GM18526 (cell line): Measurements from ENCODE around the gene EMSY.

Experiments
- POLR2A ChIP-seq: IDR thresholded peaks from 3 replicates; pipeline ENCODE4 v1.6.1; 2011; ENCODE audit not compliant: insufficient read length; ENCODE audit errors: extremely low read depth

Gene EMSY, protein sequence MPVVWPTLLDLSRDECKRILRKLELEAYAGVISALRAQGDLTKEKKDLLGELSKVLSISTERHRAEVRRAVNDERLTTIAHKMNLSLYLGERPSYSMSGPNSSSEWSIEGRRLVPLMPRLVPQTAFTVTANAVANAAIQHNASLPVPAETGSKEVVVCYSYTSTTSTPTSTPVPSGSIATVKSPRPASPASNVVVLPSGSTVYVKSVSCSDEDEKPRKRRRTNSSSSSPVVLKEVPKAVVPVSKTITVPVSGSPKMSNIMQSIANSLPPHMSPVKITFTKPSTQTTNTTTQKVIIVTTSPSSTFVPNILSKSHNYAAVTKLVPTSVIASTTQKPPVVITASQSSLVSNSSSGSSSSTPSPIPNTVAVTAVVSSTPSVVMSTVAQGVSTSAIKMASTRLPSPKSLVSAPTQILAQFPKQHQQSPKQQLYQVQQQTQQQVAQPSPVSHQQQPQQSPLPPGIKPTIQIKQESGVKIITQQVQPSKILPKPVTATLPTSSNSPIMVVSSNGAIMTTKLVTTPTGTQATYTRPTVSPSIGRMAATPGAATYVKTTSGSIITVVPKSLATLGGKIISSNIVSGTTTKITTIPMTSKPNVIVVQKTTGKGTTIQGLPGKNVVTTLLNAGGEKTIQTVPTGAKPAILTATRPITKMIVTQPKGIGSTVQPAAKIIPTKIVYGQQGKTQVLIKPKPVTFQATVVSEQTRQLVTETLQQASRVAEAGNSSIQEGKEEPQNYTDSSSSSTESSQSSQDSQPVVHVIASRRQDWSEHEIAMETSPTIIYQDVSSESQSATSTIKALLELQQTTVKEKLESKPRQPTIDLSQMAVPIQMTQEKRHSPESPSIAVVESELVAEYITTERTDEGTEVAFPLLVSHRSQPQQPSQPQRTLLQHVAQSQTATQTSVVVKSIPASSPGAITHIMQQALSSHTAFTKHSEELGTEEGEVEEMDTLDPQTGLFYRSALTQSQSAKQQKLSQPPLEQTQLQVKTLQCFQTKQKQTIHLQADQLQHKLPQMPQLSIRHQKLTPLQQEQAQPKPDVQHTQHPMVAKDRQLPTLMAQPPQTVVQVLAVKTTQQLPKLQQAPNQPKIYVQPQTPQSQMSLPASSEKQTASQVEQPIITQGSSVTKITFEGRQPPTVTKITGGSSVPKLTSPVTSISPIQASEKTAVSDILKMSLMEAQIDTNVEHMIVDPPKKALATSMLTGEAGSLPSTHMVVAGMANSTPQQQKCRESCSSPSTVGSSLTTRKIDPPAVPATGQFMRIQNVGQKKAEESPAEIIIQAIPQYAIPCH (N-terminal part only)

DNA sequence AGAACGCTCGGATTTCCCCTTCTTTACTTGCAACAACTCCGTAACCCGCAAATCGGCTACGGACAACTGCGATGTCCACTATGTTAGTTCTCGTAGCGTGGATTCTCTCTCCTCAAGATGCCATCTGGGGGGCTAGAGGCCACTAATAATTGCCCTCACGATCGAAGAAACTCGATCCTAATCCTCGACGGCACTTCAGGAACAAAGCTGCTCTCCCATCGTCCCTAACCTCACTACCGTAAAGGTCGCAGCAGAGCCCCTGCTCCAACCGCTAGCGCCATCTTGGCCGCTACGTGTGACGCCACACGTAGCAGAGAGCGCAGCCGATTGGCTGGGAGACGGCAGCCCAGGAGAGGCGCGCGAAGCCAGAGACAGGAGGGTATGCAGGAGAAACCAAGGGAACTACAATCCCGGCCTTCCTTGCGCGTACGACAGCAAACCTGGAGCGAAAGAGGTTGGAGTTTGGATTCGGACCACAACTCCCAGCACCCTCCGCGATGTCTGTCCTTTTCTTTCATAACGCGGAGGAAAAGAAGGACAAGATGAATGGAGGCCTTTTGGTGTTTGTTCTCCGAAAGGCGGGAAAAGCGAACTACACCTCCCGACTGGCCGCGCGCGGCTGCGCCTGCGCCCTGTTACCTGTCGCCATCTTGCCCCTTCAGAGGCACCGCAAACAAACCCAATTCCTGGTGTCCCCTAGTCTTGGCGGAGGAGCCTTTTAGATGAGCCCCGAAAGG, at the start of gene EMSY:
Gene EMSY (plus strand): TSS at position 635 of the 737 bp plus-strand sequence. CDS start 1,921 bp downstream, outside the sequence.
- TF ChIP-seq POLR2A = peak; percentile 98

DNA sequence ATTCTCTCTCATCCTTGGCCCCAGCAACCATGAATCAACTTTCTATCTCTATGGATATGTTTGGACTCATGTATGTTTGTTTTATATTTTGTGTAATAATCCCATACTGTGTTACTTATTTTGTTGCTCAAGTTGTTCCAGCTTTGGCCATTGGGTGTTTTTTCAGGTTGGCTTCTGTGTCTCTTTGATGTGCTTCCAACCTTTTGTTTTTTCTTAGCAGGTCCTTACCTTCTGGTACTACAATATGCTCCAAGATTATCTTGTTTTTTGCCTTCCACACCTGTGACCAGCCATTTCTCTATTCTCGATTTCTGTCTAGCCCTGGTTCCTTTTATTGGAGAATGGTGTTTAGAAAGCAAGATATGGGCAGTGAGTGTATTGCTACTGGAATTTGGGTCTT, 49.5 kb upstream of the EMSY start:
- no peak for TF ChIP-seq POLR2A

DNA sequence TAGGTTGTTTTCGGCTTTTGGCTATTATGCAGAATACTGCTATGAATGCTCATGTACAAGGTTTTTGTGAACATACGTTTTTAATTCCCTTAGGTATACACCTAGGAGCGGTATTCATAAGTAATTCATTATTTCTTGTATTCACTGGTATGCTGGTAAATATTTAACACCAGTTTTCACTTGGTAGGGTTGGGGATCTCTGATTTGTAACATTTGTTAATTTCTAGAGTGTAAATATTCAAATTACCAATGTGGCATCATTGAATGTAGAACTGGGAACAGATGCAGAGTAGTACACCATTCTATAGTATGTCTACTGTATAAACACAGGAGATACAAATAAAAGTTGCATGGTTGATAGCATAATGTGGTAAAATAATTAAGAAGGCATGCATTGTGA, 47.4 kb upstream of the EMSY start:
- TF ChIP-seq POLR2A = no peak

DNA sequence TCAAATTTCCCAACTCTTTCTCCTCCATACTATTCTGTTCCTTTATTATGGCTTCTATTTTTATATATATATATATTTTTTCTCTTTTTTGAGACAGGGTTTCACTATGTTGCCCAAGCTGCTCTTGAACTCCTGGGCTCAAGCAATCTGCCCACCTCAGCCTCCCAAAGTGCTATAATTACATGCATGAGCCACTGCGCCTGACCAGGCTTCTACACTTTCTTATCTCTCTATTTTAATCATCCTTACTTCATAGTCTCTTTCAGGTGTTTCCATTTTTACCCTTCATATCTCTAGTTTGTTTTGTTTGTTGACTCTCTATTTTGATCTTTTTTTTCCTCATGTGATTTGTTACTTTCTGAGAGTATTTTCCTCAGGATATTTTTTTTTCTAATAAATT, 43.9 kb upstream of the EMSY start:
- no peak for TF ChIP-seq POLR2A

DNA sequence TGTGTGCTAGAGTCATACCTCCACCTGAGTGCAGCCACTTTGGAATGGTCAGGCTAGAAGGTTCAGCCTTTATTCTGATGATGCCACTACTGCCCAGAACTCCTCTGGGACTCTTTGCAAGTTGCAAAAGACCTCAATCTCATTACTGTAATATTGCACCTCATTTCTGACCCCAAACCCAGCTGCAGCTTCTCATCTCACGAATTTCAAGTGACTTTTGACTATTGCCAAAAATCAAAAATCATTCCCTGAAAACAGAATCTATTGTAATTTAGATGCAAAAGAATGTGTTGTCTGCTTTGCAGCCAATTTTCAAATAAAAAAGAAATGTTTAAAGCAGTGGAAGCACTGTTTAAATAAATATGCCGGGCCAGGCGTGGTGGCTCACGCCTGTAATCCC, 38.5 kb upstream of the EMSY start:
- no peak for TF ChIP-seq POLR2A

DNA sequence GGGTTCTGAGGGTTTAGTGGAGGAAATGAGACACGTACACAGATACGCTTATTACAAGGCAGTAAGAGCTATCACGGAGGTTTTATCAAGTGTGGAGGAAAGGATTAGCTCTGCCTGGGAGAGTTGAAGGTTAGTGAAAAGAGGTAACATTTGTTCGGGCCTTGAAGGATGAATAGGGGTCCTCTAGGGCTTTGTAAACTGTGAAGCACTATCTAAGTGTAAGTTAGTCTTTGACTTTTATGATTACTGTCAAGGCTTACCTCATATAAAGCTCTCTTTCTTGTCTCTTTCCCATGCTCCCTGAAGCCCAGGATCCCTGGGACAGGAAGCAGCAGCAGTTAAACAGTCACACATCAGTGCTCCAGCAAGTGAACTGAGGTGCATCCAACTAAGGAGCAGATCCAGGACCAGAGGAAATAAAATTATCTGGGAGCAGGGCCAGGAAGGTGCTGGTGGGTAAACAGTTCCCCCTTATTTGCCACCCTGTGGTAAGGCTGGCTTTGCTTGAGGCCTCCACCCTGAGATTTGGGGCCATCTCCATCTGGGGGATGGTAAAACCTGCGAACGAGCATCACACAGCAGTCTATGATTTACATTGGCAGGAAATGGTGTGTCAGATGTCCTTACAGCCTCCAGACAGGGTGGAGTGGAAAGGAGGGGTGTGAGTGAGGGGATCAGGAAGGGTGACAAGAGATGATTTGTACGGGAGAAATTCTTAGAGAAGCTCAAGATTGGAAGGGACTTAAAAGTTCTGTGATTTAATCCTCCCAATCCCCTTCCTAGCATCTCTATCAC, 36.5 kb upstream of the EMSY start:
- TF ChIP-seq POLR2A = no peak

DNA sequence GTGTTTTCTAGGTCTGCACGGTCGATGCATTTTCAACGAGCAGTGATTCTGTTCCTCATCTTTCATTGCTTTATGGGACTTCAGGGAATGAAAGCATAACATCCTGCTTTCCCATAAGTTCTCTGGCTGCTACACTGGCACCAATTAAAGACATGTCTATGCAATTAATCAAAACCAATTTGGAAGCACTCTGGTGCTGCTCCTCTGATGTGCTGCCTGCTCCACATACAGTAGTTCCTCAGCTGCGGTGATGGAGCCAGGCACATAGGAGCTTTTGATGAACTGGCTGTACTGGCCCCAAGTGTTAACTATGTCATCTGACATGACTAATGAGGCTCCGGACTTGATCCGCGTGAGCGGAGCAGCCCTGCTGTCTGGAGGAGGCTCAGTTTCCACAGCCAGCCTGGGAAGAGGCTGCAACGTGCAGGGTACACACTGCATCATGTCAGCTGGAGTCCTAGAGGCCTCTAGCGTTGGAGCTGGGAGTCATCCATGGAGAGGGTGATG, 33.9 kb upstream of the EMSY start:
- TF ChIP-seq POLR2A = no peak

DNA sequence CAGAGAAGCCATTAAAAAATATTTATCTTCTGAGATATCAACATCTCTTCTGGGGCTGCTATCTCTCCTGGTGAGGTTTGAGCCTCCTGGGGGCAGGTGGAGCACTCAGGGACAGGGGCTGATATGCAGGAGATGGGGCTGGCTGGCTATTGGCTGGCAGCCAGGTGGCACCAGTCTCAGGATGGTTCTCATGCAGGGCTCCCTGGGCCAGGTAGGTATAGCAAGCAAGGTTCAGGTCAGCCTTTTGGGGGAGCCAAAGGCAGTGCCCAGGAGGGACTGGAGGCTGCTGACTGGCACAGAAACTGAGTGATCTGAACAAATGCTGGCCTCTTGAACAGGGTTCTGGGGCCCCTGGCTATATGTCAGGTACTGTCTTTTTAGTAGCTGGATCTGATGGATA, 29.7 kb upstream of the EMSY start:
- no peak for TF ChIP-seq POLR2A

DNA sequence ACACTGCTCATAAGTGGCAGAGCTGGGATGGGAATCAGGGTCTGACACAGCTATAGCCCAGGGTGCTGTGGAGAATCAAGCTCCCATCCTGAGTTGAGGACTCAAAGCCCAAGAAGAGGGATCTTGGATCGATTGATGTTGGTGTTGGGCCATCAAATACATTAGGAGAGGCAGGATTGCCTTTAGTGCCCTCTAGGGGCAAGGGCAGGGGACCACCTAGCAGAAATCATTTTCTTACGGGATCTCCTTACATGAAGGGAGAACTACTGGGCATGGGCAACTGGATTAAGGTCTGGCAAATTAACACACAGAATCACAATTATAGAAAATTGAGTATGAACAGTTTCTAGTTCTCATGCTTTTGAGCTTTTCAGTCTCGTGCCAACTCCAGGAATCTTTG, 24.9 kb upstream of the EMSY start:
- TF ChIP-seq POLR2A = no peak

DNA sequence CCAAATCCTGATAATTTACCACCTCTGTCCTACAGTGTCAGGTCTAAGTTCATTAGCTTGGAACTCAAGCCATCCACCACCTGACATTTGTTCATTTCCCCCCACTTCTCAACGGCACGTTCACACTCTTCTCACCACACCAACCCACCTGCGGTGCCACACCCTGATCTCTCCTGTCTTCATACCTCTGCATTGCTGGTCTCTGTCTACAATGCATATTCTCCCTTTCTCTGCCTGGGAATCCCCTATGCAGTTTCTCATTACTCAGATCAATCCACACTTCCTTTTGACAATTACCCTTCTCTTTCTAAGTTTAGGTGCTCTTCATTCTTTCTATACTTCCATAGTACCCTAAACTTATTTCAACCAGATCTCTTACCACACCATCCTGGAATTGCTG, 20.4 kb upstream of the EMSY start:
- no peak for TF ChIP-seq POLR2A

DNA sequence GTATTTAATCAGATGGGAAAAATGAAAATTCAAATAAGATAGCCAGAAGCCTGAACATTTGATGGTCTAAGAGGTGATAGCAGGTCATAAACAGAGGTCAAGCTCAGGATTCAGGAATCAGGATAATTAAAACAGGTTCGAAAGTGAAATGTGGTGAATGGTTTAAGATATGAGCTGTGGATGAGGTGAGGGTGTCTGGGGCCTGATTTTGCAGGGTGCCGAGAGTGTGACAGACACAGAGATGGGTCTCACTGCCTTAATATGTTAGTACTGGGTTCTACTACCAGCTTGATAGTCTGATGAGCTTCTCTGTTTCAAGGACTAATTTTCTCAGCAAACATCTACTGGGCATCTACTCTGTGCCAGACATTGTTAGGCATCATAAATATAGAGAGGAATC, 19.9 kb upstream of the EMSY start:
- no peak for TF ChIP-seq POLR2A

DNA sequence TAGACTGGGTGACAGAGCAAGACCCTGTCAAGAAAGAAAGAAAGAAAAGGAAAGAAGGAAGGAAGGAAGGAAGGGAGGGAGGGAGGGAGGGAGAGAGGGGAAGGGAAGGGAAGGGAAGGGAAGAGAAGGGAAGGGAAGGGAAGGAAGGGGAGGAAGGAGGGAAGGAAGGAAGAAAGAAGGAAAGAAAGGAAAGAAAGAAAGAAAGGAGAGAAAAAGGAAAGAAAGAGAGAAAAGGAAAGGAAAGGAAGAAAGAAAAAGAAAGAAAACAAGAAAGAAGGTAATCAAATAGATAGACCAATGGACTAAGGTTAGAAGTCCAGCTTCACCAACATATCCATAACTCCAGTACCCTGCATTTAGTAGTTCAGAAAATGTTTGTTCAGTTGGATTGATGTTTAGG, 18.2 kb upstream of the EMSY start:
- TF ChIP-seq POLR2A = no peak

DNA sequence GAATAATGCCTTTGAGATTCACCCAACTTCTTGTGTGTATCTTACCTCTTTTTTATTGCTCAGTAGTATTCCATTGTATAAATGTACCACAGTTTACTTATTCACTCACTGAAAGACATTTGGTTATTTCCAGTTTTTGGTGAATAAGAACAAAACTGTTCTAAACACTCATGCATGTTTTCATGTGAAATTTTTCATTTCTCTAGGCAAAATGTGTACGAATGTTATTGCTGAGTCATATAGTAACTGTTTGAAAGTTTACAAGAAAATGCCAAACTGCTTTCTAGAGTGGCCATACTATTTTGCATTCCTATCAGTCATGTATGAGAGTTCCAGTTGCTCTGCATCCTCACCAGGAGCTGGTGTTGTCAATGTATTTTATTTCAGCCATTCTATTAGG, 8.8 kb upstream of the EMSY start:
- no peak for TF ChIP-seq POLR2A
